Trophoblast cell (in vitro differentiated cells and primary cell): Measurements from ENCODE around the gene POC5.
A peak's percentile ranks its signal among the peaks of the same experiment; 100 is the strongest.

ENCODE experiments used
- DNase-seq, 2 donors: peaks; one replicate each; pipeline ENCODE4 v3.0.0-alpha.2; 2016
- H2AFZ ChIP-seq: 2 replicates; pipeline ENCODE4 v1.6.1; 2013; ENCODE audit warnings: low read length, moderate library complexity, mild to moderate bottlenecking; ENCODE audit not compliant: insufficient read depth, poor library complexity
- H2AK5ac ChIP-seq: 2 replicates; pipeline ENCODE4 v1.6.1; 2013; ENCODE audit warnings: mild to moderate bottlenecking, low read length
- H2BK120ac ChIP-seq: 2 replicates; pipeline ENCODE4 v1.6.1; 2013; ENCODE audit warnings: low read length, mild to moderate bottlenecking, moderate library complexity; ENCODE audit not compliant: insufficient read depth, poor library complexity
- H2BK12ac ChIP-seq: 2 replicates; pipeline ENCODE4 v1.6.1; 2013; ENCODE audit warnings: mild to moderate bottlenecking, low read length, moderate library complexity
- H2BK5ac ChIP-seq: 2 replicates; pipeline ENCODE4 v1.6.1; 2013; ENCODE audit warnings: low read length, low read depth, moderate library complexity, mild to moderate bottlenecking; ENCODE audit not compliant: poor library complexity
- H3K14ac ChIP-seq: 2 replicates; pipeline ENCODE4 v1.6.1; 2013; ENCODE audit warnings: mild to moderate bottlenecking, low read length
- H3K18ac ChIP-seq: 2 replicates; pipeline ENCODE4 v1.6.1; 2013; ENCODE audit warnings: mild to moderate bottlenecking, low read length
- H3K23ac ChIP-seq: 2 replicates; pipeline ENCODE4 v1.6.1; 2013; ENCODE audit warnings: low read length
- H3K27ac ChIP-seq: 2 replicates; pipeline ENCODE4 v1.5.1; 2013; ENCODE audit warnings: low read depth, mild to moderate bottlenecking, inconsistent platforms, low read length, moderate library complexity
- H3K27me3 ChIP-seq: 2 replicates; pipeline ENCODE4 v1.6.1; 2013; ENCODE audit warnings: inconsistent platforms, mild to moderate bottlenecking, low read length, moderate library complexity; ENCODE audit not compliant: insufficient read depth
- H3K36me3 ChIP-seq, 2 experiments: 1 replicate in 1 of 2; 2 replicates in 1 of 2; pipeline ENCODE4 v1.6.1; 2013; ENCODE audit warnings: low read length in 2 of 2, mild to moderate bottlenecking in 2 of 2, moderate library complexity in 1 of 2; ENCODE audit not compliant: insufficient read depth in 2 of 2, control insufficient read depth in 1 of 2
- H3K4ac ChIP-seq: 2 replicates; pipeline ENCODE4 v1.6.1; 2013; ENCODE audit warnings: low read depth, mild to moderate bottlenecking, low read length, moderate library complexity
- H3K4me1 ChIP-seq, 2 experiments: 1 replicate in 1 of 2; 2 replicates in 1 of 2; pipeline ENCODE4 v1.6.1; 2013; ENCODE audit warnings: low read length in 2 of 2, mild to moderate bottlenecking in 2 of 2, moderate library complexity in 1 of 2; ENCODE audit not compliant: insufficient read depth in 2 of 2, control insufficient read depth in 1 of 2
- H3K4me2 ChIP-seq: 2 replicates; pipeline ENCODE4 v1.6.1; 2013; ENCODE audit warnings: inconsistent platforms, mild to moderate bottlenecking, low read length, moderate library complexity
- H3K4me3 ChIP-seq: 2 replicates; pipeline ENCODE4 v1.5.1; 2013; ENCODE audit warnings: mild to moderate bottlenecking, low read depth, low read length, inconsistent platforms
- H3K79me1 ChIP-seq: one replicate; pipeline ENCODE4 v1.6.1; 2013; ENCODE audit warnings: low read length
- H3K79me2 ChIP-seq: 2 replicates; pipeline ENCODE4 v1.6.1; 2013; ENCODE audit warnings: low read length, mild to moderate bottlenecking; ENCODE audit not compliant: control insufficient read depth, insufficient read depth, poor library complexity
- H3K9ac ChIP-seq: 2 replicates; pipeline ENCODE4 v1.6.1; 2013; ENCODE audit warnings: mild to moderate bottlenecking, low read length
- H3K9me3 ChIP-seq: 2 replicates; pipeline ENCODE4 v1.6.1; 2013; ENCODE audit warnings: low read depth, mild to moderate bottlenecking, control low read depth, inconsistent platforms, low read length; ENCODE audit not compliant: insufficient read depth
- H4K12ac ChIP-seq: 2 replicates; pipeline ENCODE4 v1.6.1; 2013; ENCODE audit warnings: low read depth, mild to moderate bottlenecking, low read length, moderate library complexity
- H4K8ac ChIP-seq: 2 replicates; pipeline ENCODE4 v1.6.1; 2013; ENCODE audit warnings: low read depth, mild to moderate bottlenecking, low read length, moderate library complexity
- H4K91ac ChIP-seq: one replicate; pipeline ENCODE4 v1.6.1; 2013; ENCODE audit warnings: low read depth, mild to moderate bottlenecking, low read length, moderate library complexity
- WGBS: extraction: QIAGEN DNeasy Blood & Tissue Kit; methylation state at CpG from one replicate; pipeline ENCODE4 v1.1.7; 2013; ENCODE audit warnings: missing lambda C conversion rate; ENCODE audit not compliant: insufficient read length, insufficient coverage; ENCODE audit errors: extremely low coverage; 5-methylcytosine and 5-hydroxymethylcytosine counted together

Gene POC5

GRCh38 chr5:75723378-75723777, 6.1 kb upstream of the POC5 start:
- Histone ChIP-seq H3K79me2 (no peaks in the 10 kb centered on the region), H4K91ac (no peak overlapping the region), H2BK12ac (no peak overlapping the region), H3K4me1 (no peaks in the 10 kb centered on the region), H3K27me3 (no peaks in the 10 kb centered on the region), H3K9ac (no peak overlapping the region), H4K8ac (no peak overlapping the region), H3K36me3 (no peaks in the 10 kb centered on the region), H3K4ac (no peak overlapping the region), H2BK5ac (no peak overlapping the region), H4K12ac (no peak overlapping the region), H3K79me1 (no peaks in the 10 kb centered on the region), H3K18ac (no peak overlapping the region), H3K4me3 (no peak overlapping the region), H3K4me2 (no peak overlapping the region), H3K9me3 (no peaks in the 10 kb centered on the region), H2AK5ac (no peak overlapping the region), H3K23ac (no peak overlapping the region), H2BK120ac (no peak overlapping the region), H2AFZ (no peak overlapping the region), H3K27ac (no peak overlapping the region), H3K14ac (no peak overlapping the region)
- DNase-seq = no peak
- WGBS = no CpG with 5 or more reads among the region's 1 CpG

GRCh38 chr5:75721573-75721972, 4.3 kb upstream of the POC5 start:
- H2AFZ ChIP-seq = no peak overlapping the region
- H3K36me3 ChIP-seq = no peaks in the 10 kb centered on the region
- H3K4me1 ChIP-seq = no peaks in the 10 kb centered on the region
- H3K79me1 ChIP-seq = peaks cover 4% of the 10 kb centered on the region
- WGBS = no CpG with 5 or more reads among the region's 1 CpG
- H3K9me3 ChIP-seq = no peaks in the 10 kb centered on the region
- H4K8ac ChIP-seq = no peak overlapping the region
- H4K91ac ChIP-seq = no peak overlapping the region
- H3K27ac ChIP-seq = no peak overlapping the region
- H2AK5ac ChIP-seq = no peak overlapping the region
- H3K4ac ChIP-seq = no peak overlapping the region
- H3K14ac ChIP-seq = no peak overlapping the region
- no peak overlapping the region for H2BK12ac ChIP-seq
- no peak for DNase-seq
- H3K18ac ChIP-seq = no peak overlapping the region
- H4K12ac ChIP-seq = no peak overlapping the region
- H3K4me3 ChIP-seq = no peak overlapping the region
- no peak overlapping the region for H3K4me2 ChIP-seq
- no peak overlapping the region for H2BK5ac ChIP-seq
- no peaks in the 10 kb centered on the region for H3K79me2 ChIP-seq
- H3K23ac ChIP-seq = no peak overlapping the region
- H3K9ac ChIP-seq = no peak overlapping the region
- no peaks in the 10 kb centered on the region for H3K27me3 ChIP-seq
- no peak overlapping the region for H2BK120ac ChIP-seq

GRCh38 chr5:75720882-75721281, 3.6 kb upstream of the POC5 start:
- H4K91ac ChIP-seq = no peak overlapping the region
- no peak overlapping the region for H2BK120ac ChIP-seq
- no peak overlapping the region for H2AK5ac ChIP-seq
- H3K9ac ChIP-seq = no peak overlapping the region
- WGBS = no CpG with 5 or more reads among the region's 5 CpGs
- peaks cover 4% of the 10 kb centered on the region for H3K79me1 ChIP-seq
- peak in 1 of 2 donors; percentile 56 for DNase-seq
- H3K79me2 ChIP-seq = no peaks in the 10 kb centered on the region
- H3K4me1 ChIP-seq = no peaks in the 10 kb centered on the region
- H3K4me2 ChIP-seq = no peak overlapping the region
- no peak overlapping the region for H2BK5ac ChIP-seq
- H3K9me3 ChIP-seq = no peaks in the 10 kb centered on the region
- no peak overlapping the region for H2AFZ ChIP-seq
- no peak overlapping the region for H3K4ac ChIP-seq
- H3K36me3 ChIP-seq = no peaks in the 10 kb centered on the region
- no peaks in the 10 kb centered on the region for H3K27me3 ChIP-seq
- no peak overlapping the region for H3K4me3 ChIP-seq
- no peak overlapping the region for H3K18ac ChIP-seq
- no peak overlapping the region for H3K27ac ChIP-seq
- no peak overlapping the region for H3K14ac ChIP-seq
- H2BK12ac ChIP-seq = no peak overlapping the region
- H4K8ac ChIP-seq = no peak overlapping the region
- no peak overlapping the region for H4K12ac ChIP-seq
- H3K23ac ChIP-seq = no peak overlapping the region

- H3K4me2 ChIP-seq = peak overlapping the region; percentile 98
- H3K23ac ChIP-seq = no peak overlapping the region
- no peaks in the 10 kb centered on the region for H3K79me2 ChIP-seq
- peak overlapping the region; percentile 68 for H4K12ac ChIP-seq
- no CpG with 5 or more reads among the region's 7 CpGs for WGBS
- H2AK5ac ChIP-seq = no peak overlapping the region
- no peak overlapping the region for H3K4ac ChIP-seq
- no peak overlapping the region for H2BK5ac ChIP-seq
- H2AFZ ChIP-seq = peak overlapping the region; percentile 66
- H3K27ac ChIP-seq = peak overlapping the region; percentile 16
- H3K4me3 ChIP-seq = peak overlapping the region; percentile 100
- H3K14ac ChIP-seq = peak overlapping the region; percentile 40
- H2BK120ac ChIP-seq = no peak overlapping the region
- no peak overlapping the region for H4K91ac ChIP-seq
- H3K4me1 ChIP-seq = no peaks in the 10 kb centered on the region
- DNase-seq = no peak
- no peaks in the 10 kb centered on the region for H3K9me3 ChIP-seq
- peak overlapping the region; percentile 82 for H4K8ac ChIP-seq
- H3K36me3 ChIP-seq = no peaks in the 10 kb centered on the region
- H3K18ac ChIP-seq = no peak overlapping the region
- no peaks in the 10 kb centered on the region for H3K27me3 ChIP-seq
- peak overlapping the region; percentile 92 for H3K9ac ChIP-seq
- no peak overlapping the region for H2BK12ac ChIP-seq
- H3K79me1 ChIP-seq = peaks cover 4% of the 10 kb centered on the region
Observed at GRCh38 chr5:75716715-75717081, 539 bp downstream of the POC5 start.
